Measurements from ENCODE around the gene DUSP11.
"Not testable (repeated sequence)": the region's sequence is repeated elsewhere in the genome, so short reads cannot be mapped to it uniquely, and the experiment has no call there.

Gene DUSP11

DNA sequence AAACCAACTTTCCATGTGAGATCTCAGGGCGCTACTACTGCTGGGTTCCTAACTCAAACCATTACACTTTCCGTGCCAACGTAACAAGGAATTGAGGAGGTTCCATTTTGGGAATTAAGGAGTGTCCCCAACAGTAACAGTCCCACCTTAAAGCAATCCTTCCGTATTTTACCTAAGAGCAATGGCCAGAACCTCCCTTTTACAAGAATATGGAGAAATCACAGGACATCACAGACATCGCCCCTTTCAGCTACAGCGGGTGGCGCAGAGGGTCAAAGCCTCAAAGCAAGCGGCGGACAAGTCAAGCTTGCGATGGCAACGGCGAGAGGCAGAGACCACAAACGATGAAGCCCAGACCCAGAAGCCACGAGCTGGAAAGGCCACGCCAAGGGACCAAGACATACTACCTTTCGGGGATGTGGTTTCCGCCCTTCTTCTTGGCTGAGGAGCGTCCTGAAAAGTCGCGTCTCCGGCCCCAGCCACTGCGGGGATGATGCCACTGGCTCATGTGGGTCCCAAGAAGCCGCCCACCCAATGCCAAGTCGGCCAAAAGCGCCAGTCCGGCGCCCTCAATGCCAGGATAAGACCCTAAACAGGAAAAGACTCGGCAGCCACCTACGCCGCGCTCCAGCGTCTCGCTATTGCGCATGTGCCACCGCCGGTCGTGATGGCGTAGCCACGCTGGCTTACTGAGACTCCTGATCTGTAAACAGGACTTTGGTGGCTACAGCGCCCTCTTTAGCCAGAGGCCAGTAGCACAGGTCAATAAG is at the start of gene DUSP11:
Gene DUSP11, minus strand, starts transcription at position 637 of the 770 bp plus-strand sequence. Its CDS starts 129 bp downstream, at position 508.
- intact Hi-C loops (cut with DNase I) = no loop called here
- peak; percentile 83 to 98 (median 96) for DNase-seq

DNA sequence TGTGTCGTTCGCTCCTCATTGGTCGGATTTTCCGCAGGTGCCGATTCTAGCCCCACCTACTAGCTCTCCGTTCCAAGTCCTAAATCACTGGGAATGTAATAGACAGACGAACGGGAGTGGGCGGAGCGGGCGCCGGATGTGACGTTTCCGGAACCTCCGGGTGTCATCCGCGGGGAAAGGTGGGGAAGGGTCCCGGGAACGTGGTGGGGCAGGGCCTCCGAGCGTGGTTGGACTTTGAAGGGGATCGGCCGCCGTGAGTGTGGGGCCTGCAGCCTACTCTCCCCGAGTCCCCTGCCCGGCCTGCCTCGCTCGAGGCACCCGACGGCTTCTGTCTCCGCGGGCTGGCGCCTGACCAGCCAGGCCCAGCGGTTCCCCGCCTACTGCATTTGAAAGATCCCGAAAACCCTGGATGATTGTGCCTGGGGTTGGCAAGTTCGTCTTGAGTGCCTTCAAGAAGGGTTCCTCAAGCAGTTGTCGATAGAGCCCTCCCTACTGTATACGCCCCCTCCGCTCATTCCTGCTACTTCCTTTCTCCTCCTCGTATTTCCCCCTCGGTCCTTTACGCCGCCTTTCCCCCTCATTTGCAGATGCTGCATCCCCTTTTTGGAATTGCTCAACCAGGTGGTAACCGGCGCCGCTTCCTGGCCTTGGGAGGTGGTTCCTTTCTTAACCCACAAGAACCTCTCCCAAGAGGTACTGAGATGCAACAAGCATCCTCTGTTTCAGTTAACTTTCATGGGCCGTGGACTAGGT is 49.1 kb upstream of the DUSP11 start, which contains the start of gene STAMBP:
Gene STAMBP, plus strand, starts transcription at position 144 of the 753 bp plus-strand sequence. CDS start 1,896 bp downstream, outside the sequence.
- intact Hi-C loops (cut with DNase I) = no loop called here

DNA sequence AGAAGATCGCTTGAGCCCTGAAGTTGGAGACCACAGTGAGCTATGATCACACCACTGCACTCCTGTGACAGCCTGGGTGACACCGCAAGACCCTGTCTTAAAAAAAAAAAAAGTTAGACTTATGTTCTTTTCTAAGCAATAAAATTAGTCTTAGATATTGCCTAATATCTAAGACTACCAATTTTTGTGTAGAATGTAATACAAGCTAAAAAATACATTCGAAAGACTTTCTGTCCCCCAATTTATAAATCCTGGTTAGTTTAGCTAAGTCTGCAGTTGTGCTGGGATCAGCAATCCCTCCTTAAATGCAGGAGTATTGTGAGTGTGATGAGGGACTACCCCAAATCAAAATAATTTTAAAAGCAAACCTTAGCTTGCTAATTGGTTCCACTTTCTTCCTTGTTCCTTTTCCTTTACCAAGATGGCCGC is 48.5 kb upstream of the DUSP11 start:
- intact Hi-C loops (cut with DNase I) = no loop called here
- DNase-seq = no peak

More for the DNA sequence above, 49.1 kb upstream of the DUSP11 start, which contains the start of gene STAMBP:
- peak; percentile 93 to 99 (median 99) for DNase-seq

DNA sequence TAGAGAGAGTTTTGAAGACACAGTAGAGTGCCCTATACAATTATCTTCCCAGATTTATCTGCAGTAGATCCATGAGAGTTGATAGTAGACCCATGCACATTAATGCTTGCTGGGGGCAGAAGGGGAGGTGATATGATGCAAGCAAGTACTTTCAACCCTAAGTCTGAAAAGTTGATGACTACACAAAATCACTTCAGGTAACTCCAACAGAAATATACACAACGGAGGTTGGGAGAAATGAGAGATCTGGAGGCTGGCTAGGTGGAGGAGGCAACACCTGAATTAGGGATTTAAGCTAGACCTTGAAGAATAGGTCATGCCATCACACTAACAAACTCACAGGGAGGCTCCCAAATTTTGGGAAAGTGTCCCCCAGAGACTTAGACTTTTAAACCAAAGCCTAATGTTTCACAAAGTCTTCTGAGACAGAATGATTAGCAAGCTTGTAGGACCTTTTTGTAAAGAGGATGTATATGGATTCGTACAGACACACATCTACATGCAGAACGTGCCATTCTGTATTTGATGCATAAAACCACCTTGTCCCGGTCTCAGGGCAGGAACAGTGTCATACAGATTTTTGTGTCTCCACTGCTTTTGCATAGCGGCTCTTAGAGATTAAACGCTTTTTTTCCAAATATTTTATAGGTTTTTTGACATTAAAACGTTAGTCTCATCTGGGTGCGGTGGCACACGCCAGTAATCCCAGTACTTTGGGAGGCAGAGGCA is 47.9 kb upstream of the DUSP11 start:
- DNase-seq = no peak
- intact Hi-C loops (cut with DNase I) = no loop called here

DNA sequence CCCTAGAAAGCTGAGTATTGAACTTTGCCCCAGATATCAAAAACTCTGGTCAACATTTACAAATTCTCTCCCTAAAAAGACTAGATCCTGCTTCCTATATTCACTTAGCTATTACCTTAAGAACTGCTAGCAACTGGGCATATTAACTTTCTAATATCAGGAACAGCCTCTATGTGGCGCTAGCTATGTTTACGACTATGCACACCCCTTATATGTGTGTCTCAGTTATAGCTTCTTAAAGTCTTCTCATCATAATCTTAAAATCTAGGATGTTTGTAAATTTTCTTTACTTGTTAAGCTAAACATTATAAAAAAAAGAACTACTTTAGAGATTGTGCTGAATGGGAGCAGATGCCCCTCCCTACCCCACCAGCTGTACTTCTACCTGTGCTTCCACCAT is 47.1 kb upstream of the DUSP11 start:
- DNase-seq = no peak
- intact Hi-C loops (cut with DNase I) = no loop called here

DNA sequence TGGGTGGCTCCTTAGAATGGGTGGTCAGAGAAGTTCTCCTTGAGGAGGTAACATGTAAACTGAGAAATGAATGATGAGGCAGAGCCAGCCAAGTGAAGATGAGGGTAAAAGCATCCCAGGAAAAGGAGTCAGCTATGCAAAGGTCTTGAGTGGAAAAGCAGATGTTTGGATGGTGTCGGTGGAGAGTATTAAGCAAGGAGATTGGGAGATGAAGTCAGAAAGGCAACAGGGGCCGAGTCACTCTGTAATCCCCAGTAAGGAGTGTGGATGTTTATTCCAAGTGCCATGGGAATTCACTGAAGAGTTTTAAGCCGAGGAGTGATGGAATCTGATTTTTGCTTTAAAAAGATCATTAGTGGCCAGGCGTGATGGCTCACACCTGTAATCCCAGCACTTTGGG is 45.5 kb upstream of the DUSP11 start:
- intact Hi-C loops (cut with DNase I) = no loop called here

DNA sequence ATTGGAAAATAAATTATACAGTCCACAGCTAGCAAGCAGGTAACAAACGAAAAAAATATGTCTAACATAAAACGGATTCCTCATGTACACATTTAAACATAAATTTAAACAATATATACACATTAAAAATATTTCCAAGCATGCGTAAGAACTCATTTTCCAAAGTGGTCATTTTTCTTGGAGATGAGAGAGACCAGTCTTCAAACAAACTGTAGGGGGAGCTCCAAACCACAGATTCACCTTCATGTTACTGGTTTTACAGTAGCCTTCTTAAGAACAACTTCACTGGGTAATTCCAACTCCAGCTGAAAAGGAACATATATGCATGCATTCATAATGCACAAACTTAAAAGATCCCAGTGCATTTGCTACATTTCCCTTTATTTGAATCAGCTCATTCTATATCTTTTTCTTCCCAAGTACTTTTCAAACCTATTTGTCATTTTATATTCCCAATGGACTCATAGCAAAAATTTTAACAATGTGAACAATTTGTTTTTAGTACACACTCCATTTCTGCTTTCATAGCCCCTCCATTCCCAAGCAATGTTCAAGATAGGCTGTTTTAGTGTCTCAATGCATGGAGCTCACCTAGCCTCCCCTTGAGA is 44.1 kb upstream of the DUSP11 start:
- intact Hi-C loops (cut with DNase I) = no loop called here
- DNase-seq = peak in 21 of 42 donors; percentile 18 to 79 (median 54)

More for the DNA sequence above, 45.5 kb upstream of the DUSP11 start:
- no peak for DNase-seq

DNA sequence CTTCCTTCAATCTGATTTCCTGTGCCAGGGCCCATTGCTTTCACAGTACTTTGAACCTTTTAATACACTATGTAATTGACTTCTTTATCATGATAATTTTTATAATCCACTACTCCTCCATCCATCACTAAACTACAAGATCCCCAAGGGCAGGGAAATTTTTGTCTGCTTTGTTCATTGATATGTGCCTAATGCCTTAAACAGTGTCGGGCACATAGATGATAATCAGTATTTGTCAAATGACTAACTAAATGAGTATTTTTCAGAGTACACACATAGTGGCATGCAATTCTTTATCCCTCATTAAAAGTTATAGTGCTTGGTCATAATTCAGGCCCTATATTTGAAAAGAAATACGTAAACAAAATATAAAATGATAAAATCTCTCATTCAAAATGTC is 43.5 kb upstream of the DUSP11 start:
- DNase-seq = no peak
- intact Hi-C loops (cut with DNase I) = no loop called here

GRCh38 chr2:73822991-73823390 is 43.1 kb upstream of the DUSP11 start:
- DNase-seq = no peak
- intact Hi-C loops (cut with DNase I) = no loop called here

- intact Hi-C loops (cut with DNase I) = no loop called here
- DNase-seq = no peak
Measured at GRCh38 chr2:73822276-73822675, 42.4 kb upstream of the DUSP11 start.

DNA sequence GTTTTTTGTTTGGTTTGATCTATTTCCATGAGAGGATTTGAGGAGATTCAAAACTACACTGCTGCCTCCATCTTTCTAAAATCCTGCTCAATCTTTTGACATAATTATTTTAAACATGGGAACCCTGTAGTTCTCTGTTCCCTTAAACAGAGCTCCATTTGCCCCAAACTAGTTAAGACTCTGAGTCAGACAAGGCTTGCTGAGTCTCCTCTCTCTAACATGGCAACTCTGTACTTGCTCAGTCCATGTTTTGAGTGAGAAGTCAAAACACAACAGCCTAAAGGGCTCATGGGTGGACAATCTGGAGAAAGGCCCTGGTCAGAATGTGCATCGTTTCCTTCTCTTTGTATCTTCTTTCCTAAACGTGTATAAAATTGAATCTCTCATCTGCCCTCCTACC is 41.8 kb upstream of the DUSP11 start:
- intact Hi-C loops (cut with DNase I) = no loop called here
- DNase-seq = no peak

DNA sequence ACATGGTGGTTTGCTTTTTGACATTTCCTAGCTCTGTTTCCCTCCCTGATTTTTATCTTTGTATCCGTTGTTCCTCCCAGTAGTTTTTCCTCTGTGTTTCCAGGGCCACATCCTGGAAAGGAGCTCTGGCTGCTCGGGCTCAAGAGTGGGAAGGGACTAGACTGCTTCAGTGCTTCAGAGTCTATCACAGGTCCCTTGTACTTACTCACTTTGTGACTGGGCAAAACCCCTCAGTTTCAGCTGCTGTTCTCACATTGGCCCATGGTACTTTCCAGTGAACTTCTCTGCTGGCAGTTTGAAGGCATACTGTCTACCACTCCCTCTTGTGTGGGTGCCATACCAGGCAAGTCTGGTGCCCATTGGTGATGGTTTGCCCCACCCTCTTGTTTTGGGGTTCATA is 41.3 kb upstream of the DUSP11 start:
- intact Hi-C loops (cut with DNase I) = no loop called here
- DNase-seq = no peak

GRCh38 chr2:73818296-73818695 is 38.4 kb upstream of the DUSP11 start:
- no peak for DNase-seq
- intact Hi-C loops (cut with DNase I) = no loop called here

DNA sequence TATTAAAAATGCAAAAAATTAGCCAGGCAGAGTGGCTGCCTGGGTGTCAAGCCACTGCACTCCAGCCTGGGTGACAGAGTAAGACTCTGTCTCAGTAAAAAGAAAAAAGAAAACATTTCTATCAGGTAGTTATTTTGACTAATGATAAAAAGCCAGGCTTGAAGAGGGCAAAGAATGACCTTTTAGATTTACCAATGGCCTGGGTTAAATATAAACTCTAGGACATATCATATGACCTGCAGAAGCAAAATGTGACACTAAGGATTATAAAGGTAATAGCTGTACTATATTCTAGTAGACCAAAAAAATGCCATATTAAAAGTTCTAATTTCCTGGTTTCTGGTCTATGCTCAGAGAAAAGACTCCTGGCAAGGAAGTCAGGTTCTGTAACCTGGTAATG is 32.7 kb upstream of the DUSP11 start:
- no peak for DNase-seq
- intact Hi-C loops (cut with DNase I) = no loop called here

DNA sequence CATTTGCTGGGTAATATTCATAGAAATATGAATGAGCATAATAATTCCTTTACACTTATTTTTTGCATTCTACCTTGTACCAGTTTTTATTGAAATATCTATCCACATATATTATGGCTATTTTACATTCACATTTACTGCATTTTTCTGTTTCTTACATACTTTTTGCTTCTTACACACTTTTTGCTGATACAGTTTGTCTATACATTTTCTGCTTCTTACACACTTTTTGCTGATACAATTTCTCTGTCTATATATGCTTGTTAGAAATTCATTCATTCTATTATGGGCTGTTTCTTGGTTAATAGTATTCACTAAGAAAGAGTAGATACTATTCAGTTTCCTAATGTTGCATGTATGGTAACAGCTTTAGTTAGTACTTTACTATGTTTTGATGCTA is 32.0 kb upstream of the DUSP11 start:
- intact Hi-C loops (cut with DNase I) = no loop called here

DNA sequence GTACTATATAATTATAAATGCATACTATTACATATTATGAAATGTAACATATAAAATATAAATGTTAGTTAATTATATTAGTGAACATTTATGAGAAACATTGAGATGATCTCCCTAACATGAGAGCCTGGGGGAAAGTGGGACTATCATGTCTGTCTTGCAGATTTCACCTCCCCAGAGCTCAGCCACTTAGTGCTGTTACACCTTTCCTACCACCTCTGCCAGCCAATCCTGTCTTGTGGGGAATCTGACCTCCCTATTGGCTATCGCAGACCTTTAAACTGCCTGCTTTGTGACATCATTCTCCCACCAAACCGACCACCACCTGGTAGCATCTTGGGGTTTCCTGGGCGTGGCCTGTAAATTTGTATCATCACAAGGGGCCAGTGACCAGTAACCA is 4.0 kb upstream of the DUSP11 start, which contains the start of gene C2orf78:
Gene C2orf78, plus strand, starts transcription at position 301 of the 400 bp plus-strand sequence. CDS start 127 bp downstream, outside the sequence.
- intact Hi-C loops (cut with DNase I); DNase-seq: not testable (repeated sequence)

More for the DNA sequence above, 32.0 kb upstream of the DUSP11 start:
- no peak for DNase-seq

DNA sequence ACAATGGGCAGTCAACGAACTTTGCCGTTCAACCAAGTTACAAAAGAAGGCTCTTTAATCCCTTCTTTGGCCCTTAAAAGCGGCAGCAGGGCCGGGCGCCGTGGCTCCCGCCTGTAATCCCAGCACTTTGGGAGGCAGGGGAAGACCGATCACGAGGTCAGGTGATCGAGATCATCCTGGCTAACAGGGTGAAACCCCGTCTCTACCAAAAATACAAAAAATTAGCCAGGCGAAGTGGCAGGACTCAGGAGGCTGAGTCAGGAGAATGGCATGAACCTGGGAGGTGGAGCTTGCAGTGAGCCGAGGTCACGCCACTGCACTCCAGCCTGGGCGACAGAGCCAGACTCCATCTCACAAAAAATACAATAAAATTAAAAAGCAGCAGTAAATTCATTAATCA is 3.5 kb upstream of the DUSP11 start:
- DNase-seq; intact Hi-C loops (cut with DNase I): not testable (repeated sequence)

GRCh38 chr2:73780237-73780582 is 307 bp upstream of the DUSP11 start:
- no peak for DNase-seq
- intact Hi-C loops (cut with DNase I) = no loop called here

DNA sequence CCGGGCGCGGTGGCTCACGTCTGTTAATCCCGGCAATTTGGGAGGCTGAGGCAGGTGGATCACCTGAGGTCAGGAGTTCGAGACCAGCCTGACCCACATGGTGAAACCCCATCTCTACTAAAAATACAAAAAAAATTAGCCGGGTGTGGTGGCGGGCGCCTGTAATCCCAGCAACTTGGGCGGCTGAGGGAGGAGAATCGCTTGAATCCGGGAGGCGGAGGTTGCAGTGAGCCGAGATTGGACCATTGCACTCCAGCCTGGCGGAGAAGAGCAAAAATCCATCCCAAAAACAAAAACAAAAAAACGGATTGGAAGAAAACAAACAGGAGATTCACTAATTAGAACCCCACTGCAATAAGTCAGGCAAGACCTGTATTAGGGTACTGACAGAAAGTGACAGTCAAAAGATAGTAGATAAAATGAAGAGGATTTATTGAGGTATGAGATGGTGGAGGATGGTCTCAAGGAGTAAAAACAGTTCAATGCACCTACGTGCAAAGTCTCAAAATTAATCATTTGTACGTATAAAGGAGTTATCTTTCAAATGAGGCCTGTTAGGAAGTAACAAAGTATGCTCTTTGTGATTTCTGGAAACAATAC is 936 bp downstream of the DUSP11 start:
- DNase-seq; intact Hi-C loops (cut with DNase I): not testable (repeated sequence)
